AG09309 (cell line): ENCODE results near the gene MPZL3.

Source experiments
- DNase-seq: peaks from one replicate; pipeline ENCODE4 v3.0.0-alpha.2; 2010; ENCODE audit warnings: low read depth
- H3K4me3 ChIP-seq: 2 replicates; pipeline ENCODE4 v1.5.1; 2011; ENCODE audit warnings: mild to moderate bottlenecking, low read depth, low read length, moderate library complexity; ENCODE audit not compliant: control insufficient read depth
- CTCF ChIP-seq: IDR thresholded peaks from 2 replicates; pipeline ENCODE4 v1.5.1; 2011; ENCODE audit warnings: mild to moderate bottlenecking, low read depth, low read length, inconsistent platforms; ENCODE audit not compliant: insufficient read depth, control insufficient read depth; ENCODE audit errors: missing control alignments

Gene MPZL3

GRCh38 chr11:118223570-118223969 is 28.6 kb downstream of the MPZL3 start:
- TF ChIP-seq CTCF: no peak
- no peak overlapping the region for H3K4me3 ChIP-seq
- no peak for DNase-seq

GRCh38 chr11:118222437-118222836 is 29.7 kb downstream of the MPZL3 start:
- TF ChIP-seq CTCF: no peak
- no peak overlapping the region for H3K4me3 ChIP-seq
- no peak for DNase-seq

GRCh38 chr11:118221419-118221818 is 30.7 kb downstream of the MPZL3 start:
- no peak overlapping the region for H3K4me3 ChIP-seq

GRCh38 chr11:118219732-118220131 is 32.4 kb downstream of the MPZL3 start:
- no peak overlapping the region for H3K4me3 ChIP-seq
- no peak for DNase-seq
- TF ChIP-seq CTCF: no peak

More at GRCh38 chr11:118221419-118221818, 30.7 kb downstream of the MPZL3 start:
- no peak for TF ChIP-seq CTCF
- no peak for DNase-seq

GRCh38 chr11:118219244-118219643 is 32.9 kb downstream of the MPZL3 start:
- no peak overlapping the region for H3K4me3 ChIP-seq
- no peak for TF ChIP-seq CTCF
- no peak for DNase-seq

GRCh38 chr11:118217575-118217974 is 34.6 kb downstream of the MPZL3 start:
- no peak overlapping the region for H3K4me3 ChIP-seq
- DNase-seq: no peak
- TF ChIP-seq CTCF: no peak
